G401.6 (cell line): ENCODE measurements around the gene PRRT1.
"Not testable (repeated sequence)": the region's sequence is repeated elsewhere in the genome, so short reads cannot be mapped to it uniquely, and the experiment has no call there.

Source experiments
- FAIRE-seq: peaks from 2 replicates; lab custom pipeline; 2012; peaks lifted over from hg19 to GRCh38; lab: Jason Lieb, UNC

PRRT1 gene

GRCh38 chr6:32118782-32119628 lies 32.7 kb downstream of the PRRT1 start:
- FAIRE-seq = peak; percentile 78

GRCh38 chr6:32117461-32117860 lies 34.3 kb downstream of the PRRT1 start:
- FAIRE-seq = no peak

GRCh38 chr6:32116674-32117073 lies 35.1 kb downstream of the PRRT1 start:
- FAIRE-seq = no peak

GRCh38 chr6:32115623-32116022 lies 36.1 kb downstream of the PRRT1 start:
- FAIRE-seq = no peak

GRCh38 chr6:32114796-32115195 lies 36.9 kb downstream of the PRRT1 start:
- FAIRE-seq = no peak

GRCh38 chr6:32113386-32114352 lies 38.1 kb downstream of the PRRT1 start:
- FAIRE-seq = no peak

GRCh38 chr6:32112431-32112980 lies 39.2 kb downstream of the PRRT1 start:
- no peak for FAIRE-seq

- FAIRE-seq = no peak
Measured at GRCh38 chr6:32111424-32112066, 40.2 kb downstream of the PRRT1 start.

- FAIRE-seq = no peak
Measured at GRCh38 chr6:32110632-32111031, 41.1 kb downstream of the PRRT1 start.

GRCh38 chr6:32109765-32110160 lies 42.0 kb downstream of the PRRT1 start:
- no peak for FAIRE-seq

GRCh38 chr6:32109114-32109764 lies 42.5 kb downstream of the PRRT1 start, which contains the start of gene TNXB:
Gene TNXB, minus strand, starts transcription at chr6:32109338. Its CDS starts 11,140 bp downstream, at chr6:32098198.
- FAIRE-seq = no peak

- FAIRE-seq = no peak
Measured at GRCh38 chr6:32108727-32109113, 43.0 kb downstream of the PRRT1 start.

- FAIRE-seq = no peak
Measured at GRCh38 chr6:32108094-32108627, 43.6 kb downstream of the PRRT1 start.

GRCh38 chr6:32107406-32107805 lies 44.3 kb downstream of the PRRT1 start:
- no peak for FAIRE-seq

GRCh38 chr6:32105433-32105832 lies 46.3 kb downstream of the PRRT1 start:
- no peak for FAIRE-seq

GRCh38 chr6:32102255-32102654 lies 49.5 kb downstream of the PRRT1 start:
- FAIRE-seq = no peak

GRCh38 chr6:32100251-32100650 lies 51.5 kb downstream of the PRRT1 start:
- not testable (repeated sequence) for FAIRE-seq
